ENCODE data around the gene FLT4. TPM values are rescaled to one million over a fixed set of nuclear protein-coding genes. Genes with fewer than 3 reads are reported as not detected.

The FLT4 gene
- total RNA-seq, 4 donors from 2014 or later: 3.1 to 47.5 (median 8.0) TPM

GRCh38 chr5:180599981-180600553, 49.3 kb downstream of the FLT4 start:
- TF ChIP-seq CTCF (IDR thresholded peaks at IDR 0.05; ENCODE audit: low read depth): no peak

- no peak for TF ChIP-seq CTCF (IDR thresholded peaks at IDR 0.05; ENCODE audit: low read depth)
Observed at GRCh38 chr5:180599590-180599914, 49.8 kb downstream of the FLT4 start.

- TF ChIP-seq CTCF (IDR thresholded peaks at IDR 0.05; ENCODE audit: low read depth): no peak
Observed at GRCh38 chr5:180598797-180599589, 50.4 kb downstream of the FLT4 start.

- no peak for TF ChIP-seq CTCF (IDR thresholded peaks at IDR 0.05; ENCODE audit: low read depth)
Observed at GRCh38 chr5:180598316-180598701, 51.1 kb downstream of the FLT4 start.

GRCh38 chr5:180596668-180597231, 52.6 kb downstream of the FLT4 start:
- TF ChIP-seq CTCF (IDR thresholded peaks at IDR 0.05; ENCODE audit: low read depth): no peak

GRCh38 chr5:180596115-180596667, 53.2 kb downstream of the FLT4 start:
- TF ChIP-seq CTCF (IDR thresholded peaks at IDR 0.05; ENCODE audit: low read depth): no peak

- no peak for TF ChIP-seq CTCF (IDR thresholded peaks at IDR 0.05; ENCODE audit: low read depth)
Observed at GRCh38 chr5:180595381-180596114, 53.9 kb downstream of the FLT4 start.
